CD4-positive, alpha-beta memory T cell (primary cell): ENCODE measurements around the gene AKT1. TPM values are rescaled to one million over a fixed set of nuclear protein-coding genes. Genes with fewer than 3 reads are reported as not detected.
A peak's percentile ranks its signal among the peaks of the same experiment; 100 is the strongest.
"Not testable (repeated sequence)": the region's sequence is repeated elsewhere in the genome, so short reads cannot be mapped to it uniquely, and the experiment has no call there.

Experiments used
- CTCF ChIA-PET: fragments of 350-600 bp; sonication (Branson Sonifier 250); formaldehyde crosslinking; loops from one replicate; lab custom pipeline; 2021; ENCODE audit warnings: inconsistent platforms; ENCODE audit not compliant: partially characterized antibody; lab: Charles Lee
- POLR2A ChIA-PET: fragments of 350-600 bp; sonication (Branson Sonifier 250); formaldehyde crosslinking; loops from one replicate; lab custom pipeline; 2021; ENCODE audit not compliant: partially characterized antibody; lab: Charles Lee
- DNase-seq, 5 donors: peaks; one replicate each; pipeline versions ENCODE4 v3.0.0 to v3.0.0-alpha.2; 2020 to 2022; ENCODE audit warnings: mixed read lengths in 1 of 5
- H3K27ac ChIP-seq: one replicate; pipeline ENCODE4 v1.7.0; 2013; ENCODE audit warnings: low read depth, low read length
- H3K27me3 ChIP-seq: 2 replicates; pipeline ENCODE4 v1.7.0; 2013; ENCODE audit warnings: mild to moderate bottlenecking, low read length, moderate library complexity; ENCODE audit not compliant: insufficient read depth
- H3K36me3 ChIP-seq: 2 replicates; pipeline ENCODE4 v1.7.0; 2013; ENCODE audit warnings: mild to moderate bottlenecking, low read length, moderate library complexity; ENCODE audit not compliant: insufficient read depth
- H3K4me1 ChIP-seq: 2 replicates; pipeline ENCODE4 v1.7.0; 2013; ENCODE audit warnings: mild to moderate bottlenecking, low read length, moderate library complexity; ENCODE audit not compliant: insufficient read depth
- H3K4me3 ChIP-seq, 2 donors: one replicate each; pipeline ENCODE4 v1.7.0; 2013; ENCODE audit warnings: low read length in 2 of 2, mild to moderate bottlenecking in 1 of 2
- H3K9me3 ChIP-seq, 2 donors: one replicate each; pipeline ENCODE4 v1.7.0; 2013; ENCODE audit warnings: low read length in 2 of 2, control low read depth in 1 of 2; ENCODE audit not compliant: control insufficient read depth in 1 of 2
- H3K27ac Mint-ChIP-seq, 7 donors: one replicate each; pipeline ENCODE4 v1.8.0; 2020 to 2021; ENCODE audit warnings: mixed read lengths in 7 of 7, mild to moderate bottlenecking in 6 of 7, inconsistent platforms in 3 of 7, moderate library complexity in 3 of 7
- H3K27me3 Mint-ChIP-seq, 2 donors: one replicate each; pipeline ENCODE4 v1.8.0; 2020 to 2021; ENCODE audit warnings: mixed read lengths in 2 of 2
- H3K36me3 Mint-ChIP-seq, 2 donors: one replicate each; pipeline ENCODE4 v1.8.0; 2020 to 2021; ENCODE audit warnings: mixed read lengths in 2 of 2, inconsistent platforms in 1 of 2, mild to moderate bottlenecking in 1 of 2
- H3K4me1 Mint-ChIP-seq, 4 donors: one replicate each; pipeline ENCODE4 v1.8.0; 2020 to 2021; ENCODE audit warnings: mixed read lengths in 4 of 4, mild to moderate bottlenecking in 1 of 4
- H3K4me3 Mint-ChIP-seq, 8 donors: one replicate each; pipeline ENCODE4 v1.8.0; 2020 to 2021; ENCODE audit warnings: mixed read lengths in 8 of 8, mild to moderate bottlenecking in 7 of 8, moderate library complexity in 6 of 8, inconsistent platforms in 3 of 8
- H3K9me3 Mint-ChIP-seq, 8 donors: one replicate each; pipeline ENCODE4 v1.8.0; 2020 to 2021; ENCODE audit warnings: mixed read lengths in 8 of 8, mild to moderate bottlenecking in 5 of 8, inconsistent platforms in 3 of 8, moderate library complexity in 1 of 8
- intact Hi-C: fragments of 100-400 bp; cut with micrococcal nuclease; formaldehyde crosslinking; loops from one replicate; pipeline ENCODE4 v1.15.1; 2023
- polyA plus RNA-seq, 2 donors: library from polyadenylated mRNA; unstranded; fragments of 300-500 nt; fragmentation: Illumina TruSeq; gene quantifications; one replicate each; pipeline ENCODE4 v1.2.3, GENCODE V29; 2021
- total RNA-seq, 2 experiments: library from RNA; stranded (reverse); gene quantifications; one replicate each; pipeline ENCODE4 v1.2.3, GENCODE V29; 2021

Gene AKT1
- total and polyA plus RNA-seq, 4 experiments from 2014 or later: 5.3 to 90.5 (median 56.1) TPM

DNA sequence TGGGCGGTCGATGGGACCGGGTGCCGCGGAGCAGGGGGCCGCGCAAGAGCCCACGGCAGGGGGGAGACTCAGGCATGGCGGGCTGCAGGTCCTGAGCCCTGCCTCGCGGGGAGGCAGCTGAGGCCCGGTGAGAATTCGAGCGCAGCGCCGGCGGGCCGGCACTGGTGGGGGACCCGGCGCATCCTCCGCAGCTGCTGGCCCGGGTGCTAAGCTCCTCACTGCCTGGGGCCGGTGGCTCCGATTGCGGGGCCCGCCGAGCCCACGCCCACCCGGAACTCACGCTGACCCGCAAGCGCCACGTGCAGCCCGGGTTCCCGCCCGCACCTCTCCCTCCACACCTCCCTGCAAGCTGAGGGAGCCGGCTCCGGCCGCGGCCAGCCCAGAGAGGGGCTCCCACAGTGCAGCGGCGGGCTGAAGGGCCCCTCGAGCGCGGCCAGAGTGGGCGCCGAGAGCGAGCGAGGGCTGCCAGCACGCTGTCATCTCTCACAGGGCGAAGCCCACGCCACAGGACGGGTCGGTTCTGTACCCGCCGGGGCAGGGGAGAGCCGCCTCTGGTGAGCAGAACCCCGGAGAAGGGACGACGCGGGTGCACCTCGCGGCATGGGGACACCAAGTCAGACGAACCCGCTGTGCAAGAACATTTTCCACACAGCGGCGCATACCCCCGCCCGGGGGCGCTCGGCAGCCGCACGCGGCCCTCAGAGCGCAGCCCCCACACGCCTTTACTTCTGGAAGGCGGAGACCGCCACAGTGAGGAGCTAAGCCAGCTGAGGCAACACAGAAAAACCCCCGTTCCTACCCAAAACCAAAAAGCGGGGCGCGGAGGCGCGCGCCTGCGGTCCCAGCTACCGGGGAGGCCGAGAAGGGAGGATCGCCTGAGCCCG lies 43.8 kb downstream of the AKT1 start:
- H3K4me1 Mint-ChIP-seq: peaks cover 12 to 40% (median 27%) of the 10 kb centered on the region in 4 donors
- peaks cover 13% of the 10 kb centered on the region for H3K36me3 ChIP-seq
- intact Hi-C loops: loop anchor here (1.0 to 5.0 kb wide), 5 partner anchors 27 to 271 kb away; partner anchors contain the start of genes ADSS1, AKT1, CDCA4 and INF2
- peak overlapping the region; percentile 79 for H3K27ac ChIP-seq
- no peaks in the 10 kb centered on the region for H3K27me3 ChIP-seq
- POLR2A ChIA-PET: interaction anchor here (0.8 to 2.8 kb wide), 15 partner anchors 9 to 563 kb away, joined by 3 to 27 read pairs (median 5); partner anchors contain the start of genes ADSS1, AKT1, BRF1 and CDCA4
- H3K4me3 ChIP-seq: peak overlapping the region; percentile 53 to 93
- peaks cover 25% of the 10 kb centered on the region for H3K4me1 ChIP-seq
- H3K4me3 Mint-ChIP-seq: peak overlapping the region; percentile 82 to 96 (median 91)
- DNase-seq: peak in 2 of 5 donors; percentile 6 to 46
- peak overlapping the region in 6 of 7 donors; percentile 41 to 95 (median 92) for H3K27ac Mint-ChIP-seq
- peaks cover 0 to 3% (median 0%) of the 10 kb centered on the region in 8 donors for H3K9me3 Mint-ChIP-seq
- CTCF ChIA-PET: interaction anchor here (1.0 to 3.5 kb wide), 9 partner anchors 15 to 86 kb away, joined by 3 to 17 read pairs (median 5); partner anchors contain the start of gene ADSS1
- no peaks in the 10 kb centered on the region for H3K27me3 Mint-ChIP-seq
- H3K9me3 ChIP-seq: no peaks in the 10 kb centered on the region
- peaks cover 0 to 31% of the 10 kb centered on the region in 2 donors for H3K36me3 Mint-ChIP-seq

DNA sequence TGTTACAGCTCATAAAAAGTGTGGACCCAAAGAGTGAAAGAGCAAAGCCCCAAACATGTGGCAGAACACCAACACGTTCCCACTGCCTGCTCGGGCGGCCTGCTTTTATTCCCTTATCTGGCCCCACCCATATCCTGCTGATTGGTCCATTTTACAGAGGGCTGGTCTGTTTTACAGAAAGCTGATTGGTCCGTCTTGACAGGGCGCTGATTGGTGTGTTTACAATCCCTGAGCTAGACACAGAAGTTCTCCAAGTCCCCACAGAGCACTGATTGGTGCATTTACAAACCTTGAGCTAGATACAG lies 44.8 kb downstream of the AKT1 start:
- POLR2A ChIA-PET, H3K27ac ChIP-seq, H3K9me3 Mint-ChIP-seq, H3K27me3 ChIP-seq, DNase-seq, H3K9me3 ChIP-seq, H3K36me3 ChIP-seq, H3K27me3 Mint-ChIP-seq, H3K4me3 ChIP-seq: not testable (repeated sequence)
- peaks cover 29% of the 10 kb centered on the region for H3K4me1 ChIP-seq
- H3K4me3 Mint-ChIP-seq: peak overlapping the region in 6 of 8 donors; percentile 18 to 40 (median 25)
- H3K27ac Mint-ChIP-seq: peak overlapping the region in 4 of 7 donors; percentile 6 to 35 (median 20)
- peaks cover 0 to 21% of the 10 kb centered on the region in 2 donors for H3K36me3 Mint-ChIP-seq
- CTCF ChIA-PET: interaction anchor here (1.0 to 3.5 kb wide), 5 partner anchors 9 to 75 kb away, joined by 3 to 17 read pairs (median 3); no protein-coding TSS in a partner anchor
- peaks cover 15 to 36% (median 22%) of the 10 kb centered on the region in 4 donors for H3K4me1 Mint-ChIP-seq
- intact Hi-C loops: loop anchor here (5.0 kb wide), 2 partner anchors 63 to 272 kb away; partner anchors contain the start of genes CDCA4 and INF2

DNA sequence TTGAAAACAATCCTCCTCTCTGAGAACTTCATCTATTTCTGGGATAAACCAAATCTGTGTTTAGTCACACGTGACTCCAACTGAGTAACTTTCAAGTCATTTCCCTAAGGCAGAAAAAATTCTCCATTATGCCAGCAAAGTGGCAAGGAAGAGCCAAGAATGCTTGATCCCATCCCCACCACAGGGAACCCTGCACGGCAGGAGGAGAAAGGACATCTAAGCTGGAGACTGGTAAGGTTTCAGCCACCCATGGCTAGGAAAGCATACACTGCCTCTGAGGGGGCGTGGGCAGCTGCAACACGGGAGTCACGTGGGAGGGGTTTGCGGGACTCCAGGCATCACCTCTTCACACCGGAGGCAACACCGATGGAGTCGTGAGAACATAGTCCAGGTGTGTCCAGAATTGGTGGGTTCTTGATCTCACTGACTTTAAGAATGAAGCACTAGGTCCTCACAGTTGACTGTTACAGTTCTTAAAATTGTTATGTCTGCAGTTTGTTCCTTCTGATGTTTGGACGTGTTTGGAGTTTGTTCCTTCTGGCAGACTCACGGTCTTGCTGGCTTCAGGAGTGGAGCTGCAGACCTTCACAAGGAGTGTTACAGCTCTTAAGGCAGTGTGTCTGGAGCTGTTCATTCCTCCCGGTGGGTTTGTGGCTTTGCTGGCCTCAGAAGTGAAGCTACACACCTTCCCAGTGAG lies 45.3 kb downstream of the AKT1 start:
- H3K27me3 Mint-ChIP-seq: no peaks in the 10 kb centered on the region
- H3K27ac Mint-ChIP-seq: peak overlapping the region in 3 of 7 donors; percentile 22 to 35 (median 27)
- CTCF ChIA-PET: interaction anchor here (1.0 to 3.5 kb wide), 3 partner anchors 10 to 76 kb away, joined by 3 to 17 read pairs (median 3); no protein-coding TSS in a partner anchor
- H3K4me3 ChIP-seq: no peak overlapping the region
- no peak for DNase-seq
- H3K27ac ChIP-seq: no peak overlapping the region
- H3K36me3 ChIP-seq: no peaks in the 10 kb centered on the region
- peaks cover 27% of the 10 kb centered on the region for H3K4me1 ChIP-seq
- POLR2A ChIA-PET: interaction anchor here (0.5 kb wide), 1 partner anchor 67 kb away, joined by 4 read pairs; no protein-coding TSS in a partner anchor
- peaks cover 0 to 3% (median 0%) of the 10 kb centered on the region in 8 donors for H3K9me3 Mint-ChIP-seq
- H3K4me3 Mint-ChIP-seq: peak overlapping the region in 6 of 8 donors; percentile 9 to 56 (median 24)
- H3K9me3 ChIP-seq: no peaks in the 10 kb centered on the region
- H3K36me3 Mint-ChIP-seq: peaks cover 0 to 18% of the 10 kb centered on the region in 2 donors
- peaks cover 15 to 33% (median 20%) of the 10 kb centered on the region in 4 donors for H3K4me1 Mint-ChIP-seq
- H3K27me3 ChIP-seq: no peaks in the 10 kb centered on the region
- intact Hi-C loops: loop anchor here (5.0 kb wide), 2 partner anchors 63 to 272 kb away; partner anchors contain the start of genes CDCA4 and INF2

DNA sequence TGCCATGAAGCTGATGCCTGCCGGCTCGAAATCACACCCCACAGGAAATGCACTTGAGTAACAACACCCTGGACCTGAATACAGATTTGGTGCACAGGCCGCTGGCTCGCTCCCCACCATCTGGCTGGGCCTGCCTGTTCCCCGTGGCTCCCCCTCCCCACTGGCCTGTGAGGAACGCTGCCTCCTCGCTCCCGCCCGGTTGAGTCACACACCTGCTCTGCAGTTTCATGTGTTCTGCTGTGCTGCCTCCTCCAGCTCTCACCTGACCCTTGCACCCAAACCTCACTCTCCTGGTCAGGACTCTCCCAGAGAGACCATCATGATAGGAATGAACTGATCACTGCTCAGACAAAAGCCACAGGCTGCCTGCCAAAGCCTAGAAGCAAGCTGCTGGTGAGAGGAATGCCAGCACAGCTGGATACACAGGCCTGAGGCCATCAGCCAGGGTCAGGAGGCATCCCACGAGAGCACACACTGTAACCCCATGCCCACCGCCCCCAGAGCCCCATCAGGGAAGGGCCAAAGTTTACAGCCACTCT lies 46.4 kb downstream of the AKT1 start:
- Histone ChIP-seq H3K36me3 (no peaks in the 10 kb centered on the region), H3K27ac (no peak overlapping the region), H3K9me3 (no peaks in the 10 kb centered on the region), H3K27me3 (no peaks in the 10 kb centered on the region), H3K4me1 (peaks cover 17% of the 10 kb centered on the region), H3K4me3 (no peak overlapping the region)
- Mint-ChIP-seq H3K27me3 (no peaks in the 10 kb centered on the region), H3K4me3 (peak overlapping the region in 1 of 8 donors; percentile 20), H3K9me3 (no peaks in the 10 kb centered on the region), H3K36me3 (peaks cover 0 to 12% of the 10 kb centered on the region in 2 donors), H3K27ac (no peak overlapping the region), H3K4me1 (peaks cover 11 to 23% (median 12%) of the 10 kb centered on the region in 4 donors)
- DNase-seq: peak in 1 of 5 donors; percentile 7
- intact Hi-C loops: no loop called here
- CTCF ChIA-PET: no interaction called here
- POLR2A ChIA-PET: no interaction called here

DNA sequence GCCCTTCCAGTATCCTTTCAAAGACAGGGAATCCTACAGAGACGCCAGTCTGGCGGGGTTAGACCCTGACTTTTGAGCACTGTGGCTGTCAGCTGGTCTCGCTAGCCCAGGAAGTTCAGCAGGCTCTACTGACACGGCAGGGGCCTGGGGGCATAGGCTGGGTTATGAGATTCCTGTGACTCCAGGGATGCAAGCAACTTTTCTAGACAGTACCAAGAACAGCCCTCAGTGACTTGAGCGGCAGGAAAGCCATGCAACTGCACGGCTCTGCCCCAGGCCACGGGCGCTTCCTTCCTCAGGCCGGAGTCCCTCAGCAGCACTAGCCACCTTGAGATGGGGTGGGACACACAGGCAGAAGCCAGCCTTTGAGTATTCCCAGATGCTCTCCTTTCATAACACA lies 47.7 kb downstream of the AKT1 start:
- Histone ChIP-seq H3K27ac (no peak overlapping the region), H3K4me1 (peaks cover 10% of the 10 kb centered on the region), H3K36me3 (no peaks in the 10 kb centered on the region), H3K4me3 (no peak overlapping the region), H3K27me3 (no peaks in the 10 kb centered on the region), H3K9me3 (no peaks in the 10 kb centered on the region)
- H3K27me3 Mint-ChIP-seq: no peaks in the 10 kb centered on the region
- intact Hi-C loops: no loop called here
- no peak overlapping the region for H3K27ac Mint-ChIP-seq
- H3K4me1 Mint-ChIP-seq: peaks cover 3 to 12% (median 5%) of the 10 kb centered on the region in 4 donors
- peaks cover 0 to 4% of the 10 kb centered on the region in 2 donors for H3K36me3 Mint-ChIP-seq
- H3K4me3 Mint-ChIP-seq: no peak overlapping the region
- H3K9me3 Mint-ChIP-seq: no peaks in the 10 kb centered on the region
- peak in 1 of 5 donors; percentile 8 for DNase-seq
- ChIA-PET POLR2A (no interaction called here), CTCF (no interaction called here)

DNA sequence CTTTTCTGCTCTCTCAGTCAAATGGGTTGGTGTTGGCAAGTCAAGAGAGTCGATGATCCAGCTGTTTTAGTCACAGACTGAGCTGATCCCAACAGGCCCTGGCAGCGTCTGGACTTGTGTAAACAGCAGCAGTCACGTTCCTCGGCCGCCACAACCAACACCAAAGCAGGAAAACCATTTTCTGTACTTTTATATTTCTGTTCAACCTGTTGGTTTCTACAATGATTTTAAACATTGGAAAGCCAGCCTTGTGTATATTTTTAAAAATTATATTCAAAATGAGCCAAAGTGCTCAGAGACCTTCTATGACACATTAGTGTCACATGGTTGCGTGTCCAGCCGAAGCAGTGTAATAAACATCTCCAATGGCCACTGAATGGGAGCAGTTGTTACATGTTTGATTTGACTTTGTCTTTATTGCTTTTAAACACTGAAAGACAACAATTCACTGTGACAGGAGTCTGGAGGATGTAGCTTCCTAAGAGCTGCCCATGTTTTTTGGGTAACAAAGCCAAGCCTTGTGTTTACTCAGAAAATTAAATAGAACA lies 48.5 kb downstream of the AKT1 start:
- H3K36me3 Mint-ChIP-seq: no peaks in the 10 kb centered on the region
- H3K9me3 Mint-ChIP-seq: no peaks in the 10 kb centered on the region
- Histone ChIP-seq H3K4me1 (peaks cover 6% of the 10 kb centered on the region), H3K36me3 (no peaks in the 10 kb centered on the region), H3K27ac (no peak overlapping the region), H3K4me3 (no peak overlapping the region), H3K9me3 (no peaks in the 10 kb centered on the region), H3K27me3 (no peaks in the 10 kb centered on the region)
- intact Hi-C loops: no loop called here
- ChIA-PET POLR2A (no interaction called here), CTCF (interaction anchor here (1.2 kb wide), 1 partner anchor 23 kb away, joined by 3 read pairs; the partner anchor contains the start of gene ADSS1)
- peaks cover 0 to 5% (median 4%) of the 10 kb centered on the region in 4 donors for H3K4me1 Mint-ChIP-seq
- DNase-seq: no peak
- H3K27me3 Mint-ChIP-seq: no peaks in the 10 kb centered on the region
- no peak overlapping the region for H3K4me3 Mint-ChIP-seq
- no peak overlapping the region for H3K27ac Mint-ChIP-seq
